DOHH2 (cell line): ENCODE measurements around the gene DIS3L2.

Source experiments
- EZH2phosphoT487 ChIP-seq: fragments of 200-600 bp; sonication (generic); IDR thresholded peaks from 2 replicates; pipeline ENCODE4 v1.6.1; 2017; ENCODE audit warnings: borderline replicate concordance, mild to moderate bottlenecking, antibody characterized with exemption, low read length, moderate library complexity, mixed read lengths
- TF ChIP-seq, protein P1 (sequence below): fragments of 200-600 bp; sonication (generic); IDR thresholded peaks from one replicate; pipeline ENCODE4 v1.5.1; 2014; ENCODE audit warnings: antibody characterized with exemption, mild to moderate bottlenecking, low read depth, low read length; ENCODE audit not compliant: poor library complexity, severe bottlenecking

DNA sequence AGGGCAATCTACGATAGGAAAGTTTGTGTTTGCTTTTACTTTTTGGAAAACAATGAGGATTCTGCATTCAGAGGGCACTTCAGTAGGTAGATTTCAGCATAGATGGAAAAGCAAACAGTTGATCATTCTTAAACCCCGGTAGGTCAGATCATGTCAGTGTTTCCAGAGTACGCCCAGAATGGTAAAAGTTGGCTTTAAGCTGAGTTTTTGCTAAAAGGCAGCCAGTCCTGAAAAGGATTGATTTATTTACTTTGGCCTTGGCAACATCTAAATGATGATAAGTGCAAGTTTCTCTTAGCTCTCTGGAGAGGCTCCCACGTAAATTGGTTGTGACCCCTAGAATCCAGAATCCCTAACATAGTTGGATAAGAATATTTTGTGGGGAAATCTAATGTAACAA is 168.0 kb downstream of the DIS3L2 start:
- TF ChIP-seq, protein P1, sequence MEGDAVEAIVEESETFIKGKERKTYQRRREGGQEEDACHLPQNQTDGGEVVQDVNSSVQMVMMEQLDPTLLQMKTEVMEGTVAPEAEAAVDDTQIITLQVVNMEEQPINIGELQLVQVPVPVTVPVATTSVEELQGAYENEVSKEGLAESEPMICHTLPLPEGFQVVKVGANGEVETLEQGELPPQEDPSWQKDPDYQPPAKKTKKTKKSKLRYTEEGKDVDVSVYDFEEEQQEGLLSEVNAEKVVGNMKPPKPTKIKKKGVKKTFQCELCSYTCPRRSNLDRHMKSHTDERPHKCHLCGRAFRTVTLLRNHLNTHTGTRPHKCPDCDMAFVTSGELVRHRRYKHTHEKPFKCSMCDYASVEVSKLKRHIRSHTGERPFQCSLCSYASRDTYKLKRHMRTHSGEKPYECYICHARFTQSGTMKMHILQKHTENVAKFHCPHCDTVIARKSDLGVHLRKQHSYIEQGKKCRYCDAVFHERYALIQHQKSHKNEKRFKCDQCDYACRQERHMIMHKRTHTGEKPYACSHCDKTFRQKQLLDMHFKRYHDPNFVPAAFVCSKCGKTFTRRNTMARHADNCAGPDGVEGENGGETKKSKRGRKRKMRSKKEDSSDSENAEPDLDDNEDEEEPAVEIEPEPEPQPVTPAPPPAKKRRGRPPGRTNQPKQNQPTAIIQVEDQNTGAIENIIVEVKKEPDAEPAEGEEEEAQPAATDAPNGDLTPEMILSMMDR: no peak
- no peak for TF ChIP-seq EZH2phosphoT487
